Measurements from ENCODE around the gene CAMK4.

The CAMK4 gene

GRCh38 chr5:111254613-111255012, 30.4 kb downstream of the CAMK4 start (continued):
- TF ChIP-seq ZNF449 (tag by site-specific recombination; IDR thresholded peaks at IDR 0.05) (no peak), HOXA7 (CRISPR knock-in tag; IDR thresholded peaks at IDR 0.05; ENCODE audit: borderline replicate concordance) (no peak), FEZF1 (tag by site-specific recombination; IDR thresholded peaks at IDR 0.05) (peak; percentile 53), ZSCAN4 (tag by site-specific recombination; IDR thresholded peaks at IDR 0.05) (no peak), ZNF391 (tag by site-specific recombination; IDR thresholded peaks at IDR 0.05; ENCODE audit: borderline replicate concordance, low read depth) (no peak), ZNF544 (tag by site-specific recombination; IDR thresholded peaks at IDR 0.05) (no peak), ZNF26 (tag by site-specific recombination; IDR thresholded peaks at IDR 0.05) (no peak), ZNF266 (tag by site-specific recombination; IDR thresholded peaks at IDR 0.05; ENCODE audit: low read depth) (no peak), ZBTB10 (tag by site-specific recombination; IDR thresholded peaks at IDR 0.05) (no peak), KLF17 (tag by site-specific recombination; IDR thresholded peaks at IDR 0.05) (no peak), SP2 (tag by site-specific recombination; IDR thresholded peaks at IDR 0.05) (no peak), ZNF221 (tag by site-specific recombination; IDR thresholded peaks at IDR 0.05; ENCODE audit: borderline replicate concordance) (no peak), ZNF398 (tag by site-specific recombination; IDR thresholded peaks at IDR 0.05) (peak; percentile 36; the same call in 1 of the 2 replicates), ZNF138 (tag by site-specific recombination; IDR thresholded peaks at IDR 0.05; ENCODE audit: borderline replicate concordance) (no peak), ZNF394 (tag by site-specific recombination; IDR thresholded peaks at IDR 0.05; ENCODE audit: borderline replicate concordance) (peak; percentile 77), SP3 (tag by site-specific recombination; IDR thresholded peaks at IDR 0.05) (no peak), KLF9 (tag by site-specific recombination; IDR thresholded peaks at IDR 0.05; ENCODE audit: low read depth) (no peak), SP7 (tag by site-specific recombination; IDR thresholded peaks at IDR 0.05) (peak; percentile 55), ZSCAN30 (tag by site-specific recombination; IDR thresholded peaks at IDR 0.05) (no peak), ZNF707 (tag by site-specific recombination; IDR thresholded peaks at IDR 0.05) (no peak), ZNF654 (tag by site-specific recombination; IDR thresholded peaks at IDR 0.05; ENCODE audit: low read depth) (no peak), ZNF776 (tag by site-specific recombination; IDR thresholded peaks at IDR 0.05; ENCODE audit: borderline replicate concordance) (no peak), ZNF423 (tag by site-specific recombination; IDR thresholded peaks at IDR 0.05) (no peak), PRDM1 (tag by site-specific recombination; IDR thresholded peaks at IDR 0.05) (no peak), ZNF37A (tag by site-specific recombination; IDR thresholded peaks at IDR 0.05) (no peak), ZNF585B (tag by site-specific recombination; IDR thresholded peaks at IDR 0.05) (no peak), ZNF555 (tag by site-specific recombination; conservative IDR thresholded peaks at IDR 0.05) (no peak), ZNF549 (tag by site-specific recombination; IDR thresholded peaks at IDR 0.05) (no peak), INSM2 (tag by site-specific recombination; IDR thresholded peaks at IDR 0.05) (no peak), ZNF174 (tag by site-specific recombination; IDR thresholded peaks at IDR 0.05) (no peak)

Measured in HEK293 (cell line).